Epithelial cell of esophagus (primary cell): ENCODE results near the gene FES.

Experiments
- DNase-seq: peaks from one replicate; pipeline ENCODE4 v3.0.0; 2010; ENCODE audit warnings: low read depth
- H3K4me3 ChIP-seq: 2 replicates; pipeline ENCODE4 v1.5.1; 2011; ENCODE audit warnings: mild to moderate bottlenecking, low read length, control low read depth
- TF ChIP-seq, protein P1 (sequence below): IDR thresholded peaks from 2 replicates; pipeline ENCODE4 v1.5.1; 2011; ENCODE audit warnings: low read depth, mild to moderate bottlenecking, low read length, control low read depth, inconsistent platforms; ENCODE audit not compliant: insufficient read depth; ENCODE audit errors: missing control alignments

Gene FES

DNA sequence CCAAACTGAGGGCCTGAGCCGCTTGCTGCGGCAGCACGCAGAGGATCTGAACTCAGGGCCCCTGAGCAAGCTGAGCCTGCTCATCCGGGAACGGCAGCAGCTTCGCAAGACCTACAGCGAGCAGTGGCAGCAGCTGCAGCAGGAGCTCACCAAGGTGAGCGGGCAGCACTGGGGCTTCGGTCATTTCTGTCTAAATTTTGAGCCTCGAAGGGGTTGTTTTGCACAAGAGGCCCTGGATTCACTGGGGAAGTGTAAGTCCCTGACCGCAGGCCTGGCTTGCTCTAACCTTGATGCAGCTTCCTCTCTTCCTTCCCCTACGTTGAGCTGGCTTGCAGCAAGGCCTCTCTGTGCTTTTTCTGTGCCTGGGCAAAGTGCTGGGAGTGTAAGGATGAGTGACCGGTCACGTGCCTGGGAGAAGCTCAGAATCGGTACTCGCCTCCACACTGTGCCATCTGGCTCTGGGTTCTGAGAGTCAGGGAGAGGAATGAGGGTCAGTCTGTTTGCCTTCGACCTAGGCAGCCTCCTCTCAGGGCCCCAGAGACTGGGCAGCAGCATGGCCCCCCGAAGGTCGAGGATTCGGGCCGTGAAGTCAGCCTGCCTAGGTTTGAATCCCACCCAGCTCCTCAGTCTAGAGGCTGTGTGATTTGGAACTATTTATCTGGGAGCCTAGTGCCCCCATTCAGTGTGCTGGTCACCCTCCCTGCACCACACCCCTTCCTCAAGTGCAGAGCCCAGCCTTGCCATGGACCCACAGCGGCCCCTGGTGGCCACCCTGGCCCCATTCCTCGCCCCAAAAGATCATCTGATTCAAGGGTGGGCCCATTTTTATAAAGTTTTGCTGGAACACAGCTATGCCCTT lies 1.4 kb downstream of the FES start:
- TF ChIP-seq, protein P1, sequence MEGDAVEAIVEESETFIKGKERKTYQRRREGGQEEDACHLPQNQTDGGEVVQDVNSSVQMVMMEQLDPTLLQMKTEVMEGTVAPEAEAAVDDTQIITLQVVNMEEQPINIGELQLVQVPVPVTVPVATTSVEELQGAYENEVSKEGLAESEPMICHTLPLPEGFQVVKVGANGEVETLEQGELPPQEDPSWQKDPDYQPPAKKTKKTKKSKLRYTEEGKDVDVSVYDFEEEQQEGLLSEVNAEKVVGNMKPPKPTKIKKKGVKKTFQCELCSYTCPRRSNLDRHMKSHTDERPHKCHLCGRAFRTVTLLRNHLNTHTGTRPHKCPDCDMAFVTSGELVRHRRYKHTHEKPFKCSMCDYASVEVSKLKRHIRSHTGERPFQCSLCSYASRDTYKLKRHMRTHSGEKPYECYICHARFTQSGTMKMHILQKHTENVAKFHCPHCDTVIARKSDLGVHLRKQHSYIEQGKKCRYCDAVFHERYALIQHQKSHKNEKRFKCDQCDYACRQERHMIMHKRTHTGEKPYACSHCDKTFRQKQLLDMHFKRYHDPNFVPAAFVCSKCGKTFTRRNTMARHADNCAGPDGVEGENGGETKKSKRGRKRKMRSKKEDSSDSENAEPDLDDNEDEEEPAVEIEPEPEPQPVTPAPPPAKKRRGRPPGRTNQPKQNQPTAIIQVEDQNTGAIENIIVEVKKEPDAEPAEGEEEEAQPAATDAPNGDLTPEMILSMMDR = peak; percentile 98
- H3K4me3 ChIP-seq = no peak overlapping the region

DNA sequence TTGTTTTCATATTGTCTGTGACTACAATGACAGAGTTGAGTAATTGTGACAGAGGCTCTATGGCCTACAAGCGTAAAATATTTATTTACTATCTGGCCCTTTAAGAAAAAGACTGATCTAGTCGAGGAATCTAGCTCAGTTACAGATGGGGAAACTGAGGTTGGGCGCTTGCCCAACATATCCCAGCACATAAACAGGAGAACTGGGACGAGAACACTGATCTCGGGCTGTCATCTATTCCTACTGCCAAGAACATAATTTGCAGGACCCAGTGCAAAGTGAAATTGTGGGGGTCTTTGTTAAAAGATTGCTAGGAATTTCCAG lies 1.9 kb downstream of the FES start:
- H3K4me3 ChIP-seq = no peak overlapping the region
- DNase-seq = no peak
- TF ChIP-seq, protein P1 = no peak

More for the DNA sequence above, 1.4 kb downstream of the FES start:
- peak; percentile 53 for DNase-seq

- no peak overlapping the region for H3K4me3 ChIP-seq
- TF ChIP-seq, protein P1 = no peak
Observed at GRCh38 chr15:90887037-90887481, 2.8 kb downstream of the FES start.

GRCh38 chr15:90889313-90889730 lies 5.0 kb downstream of the FES start:
- no peak for DNase-seq
- TF ChIP-seq, protein P1 = no peak
- no peak overlapping the region for H3K4me3 ChIP-seq

More at GRCh38 chr15:90887037-90887481, 2.8 kb downstream of the FES start:
- DNase-seq = no peak

GRCh38 chr15:90889736-90890456 lies 5.6 kb downstream of the FES start:
- DNase-seq = no peak
- H3K4me3 ChIP-seq = no peak overlapping the region
- TF ChIP-seq, protein P1 = no peak

DNA sequence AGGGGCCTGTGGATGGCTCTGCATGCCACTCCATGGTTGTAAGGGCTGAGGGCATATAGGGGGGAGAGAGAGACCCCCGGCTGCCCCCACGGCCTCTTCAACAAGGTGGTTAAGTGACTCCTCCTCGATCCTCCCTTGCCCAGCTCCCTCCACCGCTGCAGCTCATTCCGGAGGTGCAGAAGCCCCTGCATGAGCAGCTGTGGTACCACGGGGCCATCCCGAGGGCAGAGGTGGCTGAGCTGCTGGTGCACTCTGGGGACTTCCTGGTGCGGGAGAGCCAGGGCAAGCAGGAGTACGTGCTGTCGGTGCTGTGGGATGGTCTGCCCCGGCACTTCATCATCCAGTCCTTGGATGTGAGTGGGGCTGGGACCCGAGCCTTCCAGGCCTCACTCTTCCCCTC lies 6.5 kb downstream of the FES start:
- no peak overlapping the region for H3K4me3 ChIP-seq
- TF ChIP-seq, protein P1 = no peak
- no peak for DNase-seq
